ENCODE data around the gene CCDC9B. TPM values are rescaled to one million over a fixed set of nuclear protein-coding genes. Genes with fewer than 3 reads are reported as not detected.

CCDC9B gene
- 10 to 100 TPM in 3 of 4 donors, 1 to 10 TPM in 1; 5.4 to 34.4 (median 15.0) TPM for total RNA-seq

GRCh38 chr15:40340740-40341400, at the start of gene CCDC9B:
Gene CCDC9B, minus strand, starts transcription at chr15:40340939. Its CDS starts 120 bp downstream, at chr15:40340819.
- DNase-seq: no peak
- H3K36me3 ChIP-seq: peaks cover 0 to 17% (median 0%) of the 10 kb centered on the region in 3 donors
- WGBS, 2 donors: 29 to 31% methylated on average over 2 to 12 of the region's 17 CpGs
- H3K4me3 ChIP-seq: peak within 1 kb of the TSS; percentile 38 to 61 (median 52)
- H3K27ac ChIP-seq: peak within 1 kb of the TSS; percentile 92 to 95 (median 94)
- H3K27me3 ChIP-seq: no peaks in the 10 kb centered on the region
- H3K4me1 ChIP-seq: peaks cover 69 to 100% (median 74%) of the 10 kb centered on the region in 3 donors
- H3K9me3 ChIP-seq: no peaks in the 10 kb centered on the region
- peak in 2 of 6 experiments; percentile 3 for TF ChIP-seq CTCF (IDR thresholded peaks at IDR 0.05)
- peak in 3 of 4 donors; percentile 47 to 80 (median 55) for TF ChIP-seq POLR2A (IDR thresholded peaks at IDR 0.05)
- intact Hi-C loops (cut with DNase I): no loop called here

- TF ChIP-seq POLR2A (IDR thresholded peaks at IDR 0.05) (no peak), CTCF (IDR thresholded peaks at IDR 0.05) (no peak)
- Histone ChIP-seq H3K27ac (peak overlapping the region in 2 of 4 donors; percentile 1 to 24), H3K4me3 (no peak overlapping the region), H3K9me3 (no peaks in the 10 kb centered on the region), H3K36me3 (peaks cover 0 to 72% (median 18%) of the 10 kb centered on the region in 3 donors), H3K27me3 (no peaks in the 10 kb centered on the region), H3K4me1 (no peaks in the 10 kb centered on the region)
- DNase-seq: no peak
- WGBS, 2 donors: 86 to 90% methylated on average over 1 to 2 of the region's 2 CpGs
- intact Hi-C loops (cut with DNase I): no loop called here
Measured at GRCh38 chr15:40389824-40390595, 49.3 kb upstream of the CCDC9B start.

GRCh38 chr15:40388941-40389823, 48.4 kb upstream of the CCDC9B start:
- H3K27ac ChIP-seq: peak overlapping the region in 2 of 4 donors; percentile 1 to 3

GRCh38 chr15:40386480-40386879, 45.7 kb upstream of the CCDC9B start:
- H3K4me1 ChIP-seq: peaks cover 9 to 24% (median 9%) of the 10 kb centered on the region in 3 donors
- H3K27ac ChIP-seq: no peak overlapping the region
- no peak for DNase-seq
- intact Hi-C loops (cut with DNase I): no loop called here
- 94 to 95% methylated on average over 3 of the region's 3 CpGs for WGBS, 2 donors
- H3K9me3 ChIP-seq: no peaks in the 10 kb centered on the region
- no peaks in the 10 kb centered on the region for H3K27me3 ChIP-seq
- H3K36me3 ChIP-seq: peaks cover 0 to 42% (median 11%) of the 10 kb centered on the region in 3 donors
- TF ChIP-seq POLR2A (IDR thresholded peaks at IDR 0.05): no peak
- no peak for TF ChIP-seq CTCF (IDR thresholded peaks at IDR 0.05)
- H3K4me3 ChIP-seq: no peak overlapping the region

More at GRCh38 chr15:40388941-40389823, 48.4 kb upstream of the CCDC9B start:
- Histone ChIP-seq H3K9me3 (no peaks in the 10 kb centered on the region), H3K4me1 (peaks cover 0 to 5% (median 0%) of the 10 kb centered on the region in 3 donors), H3K4me3 (no peak overlapping the region), H3K27me3 (no peaks in the 10 kb centered on the region), H3K36me3 (peaks cover 0 to 69% (median 18%) of the 10 kb centered on the region in 3 donors)
- DNase-seq: no peak
- no peak for TF ChIP-seq CTCF (IDR thresholded peaks at IDR 0.05)
- TF ChIP-seq POLR2A (IDR thresholded peaks at IDR 0.05): no peak
- 70 to 87% methylated on average over 13 of the region's 13 CpGs for WGBS, 2 donors
- intact Hi-C loops (cut with DNase I): no loop called here

Data from esophagus squamous epithelium (tissue), 5 donors.